ENCODE measurements around the gene TWF2.

TWF2 gene

DNA sequence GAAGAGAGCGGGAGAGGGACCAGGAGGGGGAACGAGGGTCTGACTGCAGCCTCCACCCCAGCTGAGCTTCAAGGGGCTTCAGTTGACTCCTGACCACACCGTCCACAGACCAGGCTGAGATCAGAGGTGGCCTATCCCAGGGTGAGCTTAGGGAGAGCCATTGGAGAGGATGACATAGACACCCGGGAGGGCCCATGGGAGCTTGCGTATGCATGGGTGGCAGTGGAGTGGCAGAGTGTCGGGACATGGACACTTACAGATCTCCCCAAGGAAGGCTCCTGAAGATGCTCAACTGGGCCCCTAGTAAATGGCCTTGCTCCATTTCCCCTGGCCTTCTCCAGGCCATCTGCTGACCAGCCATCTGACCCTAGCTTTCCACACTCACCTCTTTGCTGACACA lies 53.6 kb downstream of the TWF2 start:
- no peak overlapping the region for H3K27ac ChIP-seq
- TF ChIP-seq, protein P1, sequence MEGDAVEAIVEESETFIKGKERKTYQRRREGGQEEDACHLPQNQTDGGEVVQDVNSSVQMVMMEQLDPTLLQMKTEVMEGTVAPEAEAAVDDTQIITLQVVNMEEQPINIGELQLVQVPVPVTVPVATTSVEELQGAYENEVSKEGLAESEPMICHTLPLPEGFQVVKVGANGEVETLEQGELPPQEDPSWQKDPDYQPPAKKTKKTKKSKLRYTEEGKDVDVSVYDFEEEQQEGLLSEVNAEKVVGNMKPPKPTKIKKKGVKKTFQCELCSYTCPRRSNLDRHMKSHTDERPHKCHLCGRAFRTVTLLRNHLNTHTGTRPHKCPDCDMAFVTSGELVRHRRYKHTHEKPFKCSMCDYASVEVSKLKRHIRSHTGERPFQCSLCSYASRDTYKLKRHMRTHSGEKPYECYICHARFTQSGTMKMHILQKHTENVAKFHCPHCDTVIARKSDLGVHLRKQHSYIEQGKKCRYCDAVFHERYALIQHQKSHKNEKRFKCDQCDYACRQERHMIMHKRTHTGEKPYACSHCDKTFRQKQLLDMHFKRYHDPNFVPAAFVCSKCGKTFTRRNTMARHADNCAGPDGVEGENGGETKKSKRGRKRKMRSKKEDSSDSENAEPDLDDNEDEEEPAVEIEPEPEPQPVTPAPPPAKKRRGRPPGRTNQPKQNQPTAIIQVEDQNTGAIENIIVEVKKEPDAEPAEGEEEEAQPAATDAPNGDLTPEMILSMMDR (IDR thresholded peaks at IDR 0.05): no peak
- TF ChIP-seq ZFX (IDR thresholded peaks at IDR 0.05; ENCODE audit: borderline replicate concordance): no peak

DNA sequence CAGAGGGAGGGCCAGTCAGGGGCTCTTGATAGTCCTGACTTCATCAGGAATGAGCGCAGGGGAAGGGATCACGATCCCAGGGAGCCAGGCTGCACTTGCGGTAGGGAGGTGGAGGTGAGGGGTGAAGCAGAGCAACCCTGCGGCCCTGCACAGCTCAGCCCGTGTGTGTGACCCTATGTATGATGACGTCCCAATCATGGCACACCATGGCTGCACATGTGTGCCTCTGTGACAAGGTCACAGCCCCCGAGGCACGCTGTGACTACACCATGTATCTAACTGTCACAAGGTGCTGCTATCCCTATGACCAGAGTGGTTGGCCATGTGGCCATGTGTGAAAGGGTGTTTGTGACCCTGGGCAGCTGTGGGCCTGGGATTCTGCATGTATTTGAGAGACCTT lies 54.3 kb downstream of the TWF2 start:
- TF ChIP-seq ZFX (IDR thresholded peaks at IDR 0.05; ENCODE audit: borderline replicate concordance): no peak
- TF ChIP-seq, protein P1 (IDR thresholded peaks at IDR 0.05): no peak
- H3K27ac ChIP-seq: no peak overlapping the region

DNA sequence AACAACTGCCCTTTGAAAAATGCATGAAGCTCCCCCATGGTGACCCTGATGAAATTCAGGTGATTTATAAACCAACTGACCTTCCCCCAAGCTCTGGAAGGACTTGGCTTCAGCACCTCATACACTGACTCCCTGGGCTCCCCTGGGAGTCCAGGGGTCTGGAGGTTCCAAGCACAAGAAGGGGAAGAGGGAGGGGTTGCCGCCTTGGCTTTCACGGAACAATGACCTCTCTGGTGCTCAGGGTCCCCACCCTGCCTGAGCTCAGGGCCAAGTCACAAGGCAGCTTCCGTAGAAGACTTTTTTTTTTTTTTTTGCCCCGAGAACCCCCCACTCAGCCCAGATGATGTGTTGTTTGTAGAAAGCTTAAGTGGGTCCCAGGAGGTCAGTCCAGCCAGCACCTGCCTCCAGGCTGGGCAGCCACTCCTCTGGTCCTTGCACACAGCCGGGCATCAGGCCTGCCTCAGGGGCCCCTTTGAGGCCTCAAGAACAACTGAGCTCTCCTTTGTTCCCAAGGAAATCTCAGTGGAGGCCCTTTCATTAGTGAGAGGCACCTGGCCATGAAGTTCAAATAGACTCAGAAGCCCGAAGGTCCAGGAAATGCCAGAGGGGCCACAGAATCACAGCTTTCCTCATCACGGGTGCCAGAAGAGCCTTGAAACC lies 55.0 kb downstream of the TWF2 start:
- no peak overlapping the region for H3K27ac ChIP-seq
- TF ChIP-seq, protein P1 (IDR thresholded peaks at IDR 0.05): no peak
- TF ChIP-seq ZFX (IDR thresholded peaks at IDR 0.05; ENCODE audit: borderline replicate concordance): no peak

DNA sequence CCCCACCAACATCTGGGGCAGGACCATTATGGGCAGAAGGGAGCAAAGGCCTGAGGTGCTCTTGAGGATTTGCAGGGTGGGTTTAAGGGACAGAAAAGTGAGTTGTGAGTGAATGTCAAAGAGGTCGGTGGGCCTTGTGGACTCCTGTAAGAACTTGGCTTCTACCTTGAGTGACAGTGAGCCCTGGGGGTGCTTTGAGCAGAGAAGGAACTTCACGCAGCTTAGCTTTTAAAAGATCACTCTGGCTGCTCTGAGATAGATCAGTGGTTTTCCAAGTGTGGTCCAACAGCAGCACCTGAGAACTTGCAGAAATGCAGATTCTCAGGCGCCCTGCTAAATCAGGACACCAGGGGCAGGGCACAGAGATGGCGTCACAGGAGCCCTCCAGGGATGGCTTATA lies 56.3 kb downstream of the TWF2 start:
- no peak overlapping the region for H3K27ac ChIP-seq
- TF ChIP-seq ZFX (IDR thresholded peaks at IDR 0.05; ENCODE audit: borderline replicate concordance): no peak
- TF ChIP-seq, protein P1 (IDR thresholded peaks at IDR 0.05): no peak

DNA sequence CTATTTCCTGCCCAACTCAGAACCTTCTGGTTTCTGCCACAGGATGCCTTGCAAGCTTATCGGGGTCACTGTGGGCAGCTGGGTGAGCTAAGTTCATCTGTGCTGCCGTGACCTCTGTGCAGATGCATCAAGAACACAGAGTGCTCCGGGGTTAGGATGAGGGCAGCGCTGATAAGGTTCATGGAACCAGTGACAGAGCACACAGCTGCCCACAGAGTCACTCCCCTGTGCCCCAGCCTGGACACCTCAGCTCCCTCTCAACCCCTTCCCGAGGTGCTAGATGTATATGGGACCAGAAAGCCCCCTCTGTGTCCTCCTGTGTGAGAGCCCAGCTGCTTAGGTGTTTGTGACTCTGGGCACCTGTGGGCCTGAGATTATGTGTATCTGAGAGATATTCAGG lies 56.8 kb downstream of the TWF2 start:
- H3K27ac ChIP-seq: no peak overlapping the region
- TF ChIP-seq ZFX (IDR thresholded peaks at IDR 0.05; ENCODE audit: borderline replicate concordance): no peak
- TF ChIP-seq, protein P1 (IDR thresholded peaks at IDR 0.05): no peak

DNA sequence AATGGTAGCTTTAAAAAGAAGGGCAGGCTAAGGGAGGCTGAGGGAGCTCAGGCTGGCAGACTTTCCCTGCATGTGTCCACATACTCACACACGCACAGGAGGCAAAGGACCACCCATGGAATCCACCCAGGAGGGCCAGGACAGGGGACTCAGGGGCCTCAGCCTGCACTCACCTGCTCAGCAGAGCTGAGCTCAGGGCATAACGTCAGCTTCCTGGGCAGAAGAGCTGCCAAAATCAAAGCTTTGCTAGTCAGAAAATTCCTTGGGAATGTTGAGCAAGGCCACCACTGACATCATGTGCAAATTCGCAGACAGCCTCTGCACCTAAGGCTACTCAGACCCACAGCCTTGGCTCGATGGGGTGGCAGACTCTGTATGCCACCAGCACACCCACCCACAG lies 57.4 kb downstream of the TWF2 start:
- TF ChIP-seq, protein P1 (IDR thresholded peaks at IDR 0.05): no peak
- TF ChIP-seq ZFX (IDR thresholded peaks at IDR 0.05; ENCODE audit: borderline replicate concordance): no peak
- H3K27ac ChIP-seq: no peak overlapping the region
